Measurements from ENCODE around the gene EMX1. TPM values are rescaled to one million over a fixed set of nuclear protein-coding genes. Genes with fewer than 3 reads are reported as not detected.

The EMX1 gene
- total and polyA plus RNA-seq, 2 of the 13 experiments (the other 11 are each of a cell fraction or from before 2014, with no cell fraction given): 0.62 to 4.9 TPM

DNA sequence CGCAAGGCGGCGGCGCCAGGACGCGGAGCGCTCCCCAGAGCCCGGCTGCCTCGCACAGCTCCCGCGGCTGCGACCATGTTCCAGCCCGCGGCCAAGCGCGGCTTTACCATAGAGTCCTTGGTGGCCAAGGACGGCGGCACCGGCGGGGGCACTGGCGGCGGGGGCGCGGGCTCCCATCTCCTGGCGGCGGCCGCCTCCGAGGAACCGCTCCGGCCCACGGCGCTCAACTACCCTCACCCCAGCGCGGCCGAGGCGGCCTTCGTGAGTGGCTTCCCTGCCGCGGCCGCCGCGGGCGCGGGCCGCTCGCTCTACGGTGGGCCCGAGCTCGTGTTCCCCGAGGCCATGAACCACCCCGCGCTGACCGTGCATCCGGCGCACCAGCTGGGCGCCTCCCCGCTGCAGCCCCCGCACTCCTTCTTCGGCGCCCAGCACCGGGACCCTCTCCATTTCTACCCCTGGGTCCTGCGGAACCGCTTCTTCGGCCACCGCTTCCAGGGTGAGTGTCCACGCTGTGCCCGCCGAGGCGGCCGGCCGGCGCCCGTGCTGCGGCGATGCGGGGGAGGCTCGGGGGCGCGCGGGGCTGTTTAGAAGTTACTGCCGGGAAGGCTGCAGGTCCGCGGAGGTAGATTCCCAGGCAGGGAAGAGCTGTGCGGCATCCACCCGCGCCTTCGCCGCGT is 696 bp downstream of the EMX1 start (continued):
- TF ChIP-seq, protein P1, sequence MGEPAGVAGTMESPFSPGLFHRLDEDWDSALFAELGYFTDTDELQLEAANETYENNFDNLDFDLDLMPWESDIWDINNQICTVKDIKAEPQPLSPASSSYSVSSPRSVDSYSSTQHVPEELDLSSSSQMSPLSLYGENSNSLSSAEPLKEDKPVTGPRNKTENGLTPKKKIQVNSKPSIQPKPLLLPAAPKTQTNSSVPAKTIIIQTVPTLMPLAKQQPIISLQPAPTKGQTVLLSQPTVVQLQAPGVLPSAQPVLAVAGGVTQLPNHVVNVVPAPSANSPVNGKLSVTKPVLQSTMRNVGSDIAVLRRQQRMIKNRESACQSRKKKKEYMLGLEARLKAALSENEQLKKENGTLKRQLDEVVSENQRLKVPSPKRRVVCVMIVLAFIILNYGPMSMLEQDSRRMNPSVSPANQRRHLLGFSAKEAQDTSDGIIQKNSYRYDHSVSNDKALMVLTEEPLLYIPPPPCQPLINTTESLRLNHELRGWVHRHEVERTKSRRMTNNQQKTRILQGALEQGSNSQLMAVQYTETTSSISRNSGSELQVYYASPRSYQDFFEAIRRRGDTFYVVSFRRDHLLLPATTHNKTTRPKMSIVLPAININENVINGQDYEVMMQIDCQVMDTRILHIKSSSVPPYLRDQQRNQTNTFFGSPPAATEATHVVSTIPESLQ (CRISPR knock-in tag; conservative IDR thresholded peaks at IDR 0.05): no peak
- TF ChIP-seq CHCHD3 (CRISPR knock-in tag; IDR thresholded peaks at IDR 0.05): 0 out of 2 replicates have a peak, but pooled peaks have one; percentile 51
- no peak for TF ChIP-seq NFKB2 (CRISPR knock-in tag; IDR thresholded peaks at IDR 0.05; ENCODE audit: borderline replicate concordance)
- TF ChIP-seq TEAD2 (CRISPR knock-in tag; IDR thresholded peaks at IDR 0.05): peak; percentile 44; the same call in 1 of the 2 replicates
- TF ChIP-seq U2AF1 (optimal IDR thresholded peaks at IDR 0.05; ENCODE audit: low read depth, low read length): no peak
- TF ChIP-seq ZNF777 (CRISPR knock-in tag; IDR thresholded peaks at IDR 0.05): peak; percentile 62
- TF ChIP-seq ZNF589 (CRISPR knock-in tag; conservative IDR thresholded peaks at IDR 0.05): no peak
- no peak for TF ChIP-seq ZBTB42 (CRISPR knock-in tag; IDR thresholded peaks at IDR 0.05)
- no peak for TF ChIP-seq RARG (CRISPR knock-in tag; IDR thresholded peaks at IDR 0.05; ENCODE audit: low read depth)
- TF ChIP-seq, protein P2, sequence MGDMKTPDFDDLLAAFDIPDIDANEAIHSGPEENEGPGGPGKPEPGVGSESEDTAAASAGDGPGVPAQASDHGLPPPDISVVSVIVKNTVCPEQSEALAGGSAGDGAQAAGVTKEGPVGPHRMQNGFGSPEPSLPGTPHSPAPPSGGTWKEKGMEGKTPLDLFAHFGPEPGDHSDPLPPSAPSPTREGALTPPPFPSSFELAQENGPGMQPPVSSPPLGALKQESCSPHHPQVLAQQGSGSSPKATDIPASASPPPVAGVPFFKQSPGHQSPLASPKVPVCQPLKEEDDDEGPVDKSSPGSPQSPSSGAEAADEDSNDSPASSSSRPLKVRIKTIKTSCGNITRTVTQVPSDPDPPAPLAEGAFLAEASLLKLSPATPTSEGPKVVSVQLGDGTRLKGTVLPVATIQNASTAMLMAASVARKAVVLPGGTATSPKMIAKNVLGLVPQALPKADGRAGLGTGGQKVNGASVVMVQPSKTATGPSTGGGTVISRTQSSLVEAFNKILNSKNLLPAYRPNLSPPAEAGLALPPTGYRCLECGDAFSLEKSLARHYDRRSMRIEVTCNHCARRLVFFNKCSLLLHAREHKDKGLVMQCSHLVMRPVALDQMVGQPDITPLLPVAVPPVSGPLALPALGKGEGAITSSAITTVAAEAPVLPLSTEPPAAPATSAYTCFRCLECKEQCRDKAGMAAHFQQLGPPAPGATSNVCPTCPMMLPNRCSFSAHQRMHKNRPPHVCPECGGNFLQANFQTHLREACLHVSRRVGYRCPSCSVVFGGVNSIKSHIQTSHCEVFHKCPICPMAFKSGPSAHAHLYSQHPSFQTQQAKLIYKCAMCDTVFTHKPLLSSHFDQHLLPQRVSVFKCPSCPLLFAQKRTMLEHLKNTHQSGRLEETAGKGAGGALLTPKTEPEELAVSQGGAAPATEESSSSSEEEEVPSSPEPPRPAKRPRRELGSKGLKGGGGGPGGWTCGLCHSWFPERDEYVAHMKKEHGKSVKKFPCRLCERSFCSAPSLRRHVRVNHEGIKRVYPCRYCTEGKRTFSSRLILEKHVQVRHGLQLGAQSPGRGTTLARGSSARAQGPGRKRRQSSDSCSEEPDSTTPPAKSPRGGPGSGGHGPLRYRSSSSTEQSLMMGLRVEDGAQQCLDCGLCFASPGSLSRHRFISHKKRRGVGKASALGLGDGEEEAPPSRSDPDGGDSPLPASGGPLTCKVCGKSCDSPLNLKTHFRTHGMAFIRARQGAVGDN (CRISPR knock-in tag; IDR thresholded peaks at IDR 0.05): no peak
- TF ChIP-seq, protein P3, sequence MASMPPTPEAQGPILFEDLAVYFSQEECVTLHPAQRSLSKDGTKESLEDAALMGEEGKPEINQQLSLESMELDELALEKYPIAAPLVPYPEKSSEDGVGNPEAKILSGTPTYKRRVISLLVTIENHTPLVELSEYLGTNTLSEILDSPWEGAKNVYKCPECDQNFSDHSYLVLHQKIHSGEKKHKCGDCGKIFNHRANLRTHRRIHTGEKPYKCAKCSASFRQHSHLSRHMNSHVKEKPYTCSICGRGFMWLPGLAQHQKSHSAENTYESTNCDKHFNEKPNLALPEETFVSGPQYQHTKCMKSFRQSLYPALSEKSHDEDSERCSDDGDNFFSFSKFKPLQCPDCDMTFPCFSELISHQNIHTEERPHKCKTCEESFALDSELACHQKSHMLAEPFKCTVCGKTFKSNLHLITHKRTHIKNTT (CRISPR knock-in tag; IDR thresholded peaks at IDR 0.05): no peak
- TF ChIP-seq SIN3A (IDR thresholded peaks at IDR 0.05; ENCODE audit: borderline replicate concordance, low read depth, low read length): no peak
- TF ChIP-seq, protein P4, sequence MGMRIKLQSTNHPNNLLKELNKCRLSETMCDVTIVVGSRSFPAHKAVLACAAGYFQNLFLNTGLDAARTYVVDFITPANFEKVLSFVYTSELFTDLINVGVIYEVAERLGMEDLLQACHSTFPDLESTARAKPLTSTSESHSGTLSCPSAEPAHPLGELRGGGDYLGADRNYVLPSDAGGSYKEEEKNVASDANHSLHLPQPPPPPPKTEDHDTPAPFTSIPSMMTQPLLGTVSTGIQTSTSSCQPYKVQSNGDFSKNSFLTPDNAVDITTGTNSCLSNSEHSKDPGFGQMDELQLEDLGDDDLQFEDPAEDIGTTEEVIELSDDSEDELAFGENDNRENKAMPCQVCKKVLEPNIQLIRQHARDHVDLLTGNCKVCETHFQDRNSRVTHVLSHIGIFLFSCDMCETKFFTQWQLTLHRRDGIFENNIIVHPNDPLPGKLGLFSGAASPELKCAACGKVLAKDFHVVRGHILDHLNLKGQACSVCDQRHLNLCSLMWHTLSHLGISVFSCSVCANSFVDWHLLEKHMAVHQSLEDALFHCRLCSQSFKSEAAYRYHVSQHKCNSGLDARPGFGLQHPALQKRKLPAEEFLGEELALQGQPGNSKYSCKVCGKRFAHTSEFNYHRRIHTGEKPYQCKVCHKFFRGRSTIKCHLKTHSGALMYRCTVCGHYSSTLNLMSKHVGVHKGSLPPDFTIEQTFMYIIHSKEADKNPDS (CRISPR knock-in tag; IDR thresholded peaks at IDR 0.05): no peak
- no peak for TF ChIP-seq ZNF557 (CRISPR knock-in tag; IDR thresholded peaks at IDR 0.05)
- TF ChIP-seq ATAD3A (CRISPR knock-in tag; IDR thresholded peaks at IDR 0.05): no peak
- TF ChIP-seq, protein P5, sequence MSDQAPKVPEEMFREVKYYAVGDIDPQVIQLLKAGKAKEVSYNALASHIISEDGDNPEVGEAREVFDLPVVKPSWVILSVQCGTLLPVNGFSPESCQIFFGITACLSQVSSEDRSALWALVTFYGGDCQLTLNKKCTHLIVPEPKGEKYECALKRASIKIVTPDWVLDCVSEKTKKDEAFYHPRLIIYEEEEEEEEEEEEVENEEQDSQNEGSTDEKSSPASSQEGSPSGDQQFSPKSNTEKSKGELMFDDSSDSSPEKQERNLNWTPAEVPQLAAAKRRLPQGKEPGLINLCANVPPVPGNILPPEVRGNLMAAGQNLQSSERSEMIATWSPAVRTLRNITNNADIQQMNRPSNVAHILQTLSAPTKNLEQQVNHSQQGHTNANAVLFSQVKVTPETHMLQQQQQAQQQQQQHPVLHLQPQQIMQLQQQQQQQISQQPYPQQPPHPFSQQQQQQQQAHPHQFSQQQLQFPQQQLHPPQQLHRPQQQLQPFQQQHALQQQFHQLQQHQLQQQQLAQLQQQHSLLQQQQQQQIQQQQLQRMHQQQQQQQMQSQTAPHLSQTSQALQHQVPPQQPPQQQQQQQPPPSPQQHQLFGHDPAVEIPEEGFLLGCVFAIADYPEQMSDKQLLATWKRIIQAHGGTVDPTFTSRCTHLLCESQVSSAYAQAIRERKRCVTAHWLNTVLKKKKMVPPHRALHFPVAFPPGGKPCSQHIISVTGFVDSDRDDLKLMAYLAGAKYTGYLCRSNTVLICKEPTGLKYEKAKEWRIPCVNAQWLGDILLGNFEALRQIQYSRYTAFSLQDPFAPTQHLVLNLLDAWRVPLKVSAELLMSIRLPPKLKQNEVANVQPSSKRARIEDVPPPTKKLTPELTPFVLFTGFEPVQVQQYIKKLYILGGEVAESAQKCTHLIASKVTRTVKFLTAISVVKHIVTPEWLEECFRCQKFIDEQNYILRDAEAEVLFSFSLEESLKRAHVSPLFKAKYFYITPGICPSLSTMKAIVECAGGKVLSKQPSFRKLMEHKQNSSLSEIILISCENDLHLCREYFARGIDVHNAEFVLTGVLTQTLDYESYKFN (CRISPR knock-in tag; conservative IDR thresholded peaks at IDR 0.05): no peak

Data from HepG2 (cell line).